CD14-positive monocyte (primary cell): ENCODE measurements around the gene ARHGEF7. TPM values are rescaled to one million over a fixed set of nuclear protein-coding genes. Genes with fewer than 3 reads are reported as not detected.

Source experiments
- DNase-seq, 3 donors: peaks; one replicate each; pipeline ENCODE4 v3.0.0-alpha.2; 2011 to 2022
- H2AFZ ChIP-seq: 2 replicates; pipeline ENCODE4 v1.6.0; 2012; ENCODE audit warnings: mild to moderate bottlenecking, low read depth, low read length, inconsistent platforms; ENCODE audit not compliant: insufficient read depth, poor library complexity, severe bottlenecking
- H3K27ac ChIP-seq, 2 donors: 1 replicate in 1 of 2; 2 replicates in 1 of 2; pipeline ENCODE4 v1.5.1; 2012 to 2013; ENCODE audit warnings: low read length in 2 of 2, control low read depth in 1 of 2, inconsistent platforms in 1 of 2, low read depth in 1 of 2, mild to moderate bottlenecking in 1 of 2
- H3K27me3 ChIP-seq, 2 donors: one replicate each; pipeline versions ENCODE4 v1.6.0 to v1.6.1; 2011 to 2013; ENCODE audit warnings: low read length in 2 of 2; ENCODE audit not compliant: control insufficient read depth in 2 of 2, insufficient read depth in 2 of 2
- H3K36me3 ChIP-seq, 2 donors: replicated peaks in 1 of 2; 1 replicate in 1 of 2; 2 replicates in 1 of 2; pipeline versions ENCODE4 v1.5.1 to v1.6.1; 2012 to 2013; ENCODE audit warnings: low read length in 2 of 2, control low read depth in 1 of 2, inconsistent platforms in 1 of 2, mild to moderate bottlenecking in 1 of 2; ENCODE audit not compliant: insufficient read depth in 2 of 2, control insufficient read depth in 1 of 2
- H3K4me1 ChIP-seq, 2 donors: 1 replicate in 1 of 2; 2 replicates in 1 of 2; pipeline versions ENCODE4 v1.5.1 to v1.6.1; 2012 to 2013; ENCODE audit warnings: low read length in 2 of 2, control low read depth in 1 of 2, inconsistent platforms in 1 of 2, mild to moderate bottlenecking in 1 of 2, moderate library complexity in 1 of 2; ENCODE audit not compliant: insufficient read depth in 2 of 2, control insufficient read depth in 1 of 2
- H3K4me2 ChIP-seq: replicated peaks from 2 replicates; pipeline ENCODE3; 2012; ENCODE audit warnings: low read length, moderate library complexity, mild to moderate bottlenecking; ENCODE audit not compliant: poor library complexity, severe bottlenecking; ENCODE audit errors: extremely low read depth
- H3K4me3 ChIP-seq, 3 experiments: fragments of 200-600 bp in 1 of 3; sonication (generic) in 1 of 3; replicated peaks in 1 of 3; 1 replicate in 2 of 3; 2 replicates in 1 of 3; pipeline ENCODE4 v1.5.1; 2011 to 2013; ENCODE audit warnings: low read length in 3 of 3, mild to moderate bottlenecking in 3 of 3, control low read depth in 2 of 3, low read depth in 2 of 3, inconsistent platforms in 1 of 3, moderate library complexity in 1 of 3
- H3K79me2 ChIP-seq: 2 replicates; pipeline ENCODE4 v1.6.0; 2012; ENCODE audit warnings: mild to moderate bottlenecking, control low read depth, inconsistent platforms, low read length, moderate library complexity; ENCODE audit not compliant: insufficient read depth
- H3K9ac ChIP-seq: 2 replicates; pipeline ENCODE4 v1.6.0; 2017; ENCODE audit warnings: low read length, mild to moderate bottlenecking; ENCODE audit not compliant: insufficient read depth, poor library complexity, severe bottlenecking
- H3K9me3 ChIP-seq, 2 donors: replicated peaks in 1 of 2; 1 replicate in 1 of 2; 2 replicates in 1 of 2; pipeline versions ENCODE4 v1.5.1 to v1.6.1; 2012 to 2013; ENCODE audit warnings: low read length in 2 of 2, control low read depth in 1 of 2; ENCODE audit not compliant: control insufficient read depth in 1 of 2, insufficient read depth in 1 of 2
- H4K20me1 ChIP-seq: 2 replicates; pipeline ENCODE4 v1.6.0; 2012; ENCODE audit warnings: mild to moderate bottlenecking, low read length, control low read depth, moderate library complexity; ENCODE audit not compliant: insufficient read depth
- H3K27ac Mint-ChIP-seq, 7 donors: one replicate each; pipeline ENCODE4 v1.8.0; 2020; ENCODE audit warnings: mild to moderate bottlenecking in 7 of 7, mixed read lengths in 7 of 7, moderate library complexity in 6 of 7, inconsistent platforms in 2 of 7
- H3K27me3 Mint-ChIP-seq, 3 donors: one replicate each; pipeline ENCODE4 v1.8.0; 2021 to 2022; ENCODE audit warnings: low read depth in 3 of 3, mild to moderate bottlenecking in 3 of 3, mixed read lengths in 3 of 3, moderate library complexity in 3 of 3, inconsistent platforms in 1 of 3
- H3K36me3 Mint-ChIP-seq, 2 donors: one replicate each; pipeline ENCODE4 v1.8.0; 2020; ENCODE audit warnings: mixed read lengths in 2 of 2, inconsistent platforms in 1 of 2, mild to moderate bottlenecking in 1 of 2
- H3K4me1 Mint-ChIP-seq: one replicate; pipeline ENCODE4 v1.8.0; 2020; ENCODE audit warnings: mild to moderate bottlenecking, mixed read lengths
- H3K4me3 Mint-ChIP-seq, 2 donors: one replicate each; pipeline ENCODE4 v1.8.0; 2020; ENCODE audit warnings: mild to moderate bottlenecking in 2 of 2, mixed read lengths in 2 of 2, moderate library complexity in 1 of 2
- H3K9me3 Mint-ChIP-seq, 7 donors: one replicate each; pipeline ENCODE4 v1.8.0; 2020 to 2022; ENCODE audit warnings: mixed read lengths in 7 of 7, mild to moderate bottlenecking in 6 of 7, moderate library complexity in 6 of 7, inconsistent platforms in 2 of 7
- CTCF ChIP-seq: fragments of 200-600 bp; IDR thresholded peaks from one replicate; pipeline ENCODE4 v1.8.0; 2022; ENCODE audit warnings: antibody characterized with exemption, mild to moderate bottlenecking
- WGBS: methylation state at CpG from one replicate; pipeline ENCODE4 v1.1.5; 2013; ENCODE audit warnings: missing lambda C conversion rate; ENCODE audit not compliant: insufficient coverage; 5-methylcytosine and 5-hydroxymethylcytosine counted together
- intact Hi-C, 2 donors: fragments of 100-400 bp; cut with micrococcal nuclease; formaldehyde crosslinking; loops; one replicate each; pipeline versions ENCODE4 v1.15.0 to v1.15.1; 2023
- polyA plus RNA-seq, 3 donors: library from polyadenylated mRNA; depleted of rRNA in 1 of 3; unstranded in 2 of 3; stranded (reverse) in 1 of 3; fragments of 300-500 nt in 2 of 3; fragments of >200 nt in 1 of 3; fragmentation: Illumina TruSeq in 2 of 3; gene quantifications; 1 replicate in 2 of 3; 2 replicates in 1 of 3; pipeline ENCODE4 v1.2.3, GENCODE V29; 2012 to 2021

Gene ARHGEF7
- polyA plus RNA-seq, 3 donors, result 4.6 to 29.0 (median 6.1) TPM

- H3K4me3 Mint-ChIP-seq, result no peak overlapping the region
- H3K9me3 Mint-ChIP-seq, result peaks cover 0 to 3% (median 0%) of the 10 kb centered on the region in 7 donors
- no peak for DNase-seq
- peaks cover 40% of the 10 kb centered on the region for H3K4me1 Mint-ChIP-seq
- WGBS, result 0% methylated on average over 1 of the region's 16 CpGs
- H3K27ac ChIP-seq, result no peak overlapping the region
- H3K79me2 ChIP-seq, result peaks cover 49% of the 10 kb centered on the region
- H3K9me3 ChIP-seq, result no peaks in the 10 kb centered on the region
- H3K4me1 ChIP-seq, result peaks cover 17 to 26% of the 10 kb centered on the region in 2 donors
- peaks cover 5 to 32% of the 10 kb centered on the region in 2 donors for H3K36me3 ChIP-seq
- peaks cover 32 to 36% of the 10 kb centered on the region in 2 donors for H3K36me3 Mint-ChIP-seq
- H2AFZ ChIP-seq, result no peak overlapping the region
- H3K4me3 ChIP-seq, result no peak overlapping the region
- no peak overlapping the region for H3K9ac ChIP-seq
- no peak overlapping the region for H3K4me2 ChIP-seq
- peaks cover 0 to 2% (median 0%) of the 10 kb centered on the region in 3 donors for H3K27me3 Mint-ChIP-seq
- TF ChIP-seq CTCF, result no peak
- intact Hi-C loops, result no loop called here
- H4K20me1 ChIP-seq, result peaks cover 93% of the 10 kb centered on the region
- H3K27me3 ChIP-seq, result no peaks in the 10 kb centered on the region
- H3K27ac Mint-ChIP-seq, result peak overlapping the region in 2 of 7 donors; percentile 47 to 53
Measured at GRCh38 chr13:111204438-111205177, 89.5 kb downstream of the ARHGEF7 start.

GRCh38 chr13:111206148-111206547 is 91.0 kb downstream of the ARHGEF7 start:
- H3K36me3 Mint-ChIP-seq, result peaks cover 30 to 43% of the 10 kb centered on the region in 2 donors
- H3K4me1 ChIP-seq, result peaks cover 13 to 23% of the 10 kb centered on the region in 2 donors
- no peak overlapping the region for H2AFZ ChIP-seq
- WGBS, result 98% methylated on average over 9 of the region's 12 CpGs
- intact Hi-C loops, result no loop called here
- H3K4me3 Mint-ChIP-seq, result no peak overlapping the region
- no peak overlapping the region for H3K9ac ChIP-seq
- peaks cover 92% of the 10 kb centered on the region for H4K20me1 ChIP-seq
- H3K27me3 Mint-ChIP-seq, result no peaks in the 10 kb centered on the region
- DNase-seq, result no peak
- no peak overlapping the region for H3K4me2 ChIP-seq
- no peak overlapping the region for H3K27ac ChIP-seq
- no peaks in the 10 kb centered on the region for H3K9me3 ChIP-seq
- peaks cover 0 to 3% (median 0%) of the 10 kb centered on the region in 7 donors for H3K9me3 Mint-ChIP-seq
- H3K27me3 ChIP-seq, result no peaks in the 10 kb centered on the region
- no peak for TF ChIP-seq CTCF
- no peak overlapping the region for H3K4me3 ChIP-seq
- peaks cover 31% of the 10 kb centered on the region for H3K4me1 Mint-ChIP-seq
- H3K36me3 ChIP-seq, result peaks cover 7 to 47% of the 10 kb centered on the region in 2 donors
- H3K27ac Mint-ChIP-seq, result peak overlapping the region in 1 of 7 donors; percentile 39
- peaks cover 44% of the 10 kb centered on the region for H3K79me2 ChIP-seq
